ENCODE data around the gene PACC1.

GRCh38 chr1:212442408-212442807, 27.7 kb upstream of the PACC1 start:
- TF ChIP-seq POLR2AphosphoS5 (IDR thresholded peaks at IDR 0.05; ENCODE audit: borderline replicate concordance, low read depth, low read length) (no peak), EZH2 (IDR thresholded peaks at IDR 0.05) (no peak)
